ENCODE results near the gene HOXB8. TPM values are rescaled to one million over a fixed set of nuclear protein-coding genes. Genes with fewer than 3 reads are reported as not detected.

The HOXB8 gene
- total and polyA plus RNA-seq, 2 of the 13 experiments (the other 11 are each of a cell fraction or from before 2014, with no cell fraction given), result not detected

DNA sequence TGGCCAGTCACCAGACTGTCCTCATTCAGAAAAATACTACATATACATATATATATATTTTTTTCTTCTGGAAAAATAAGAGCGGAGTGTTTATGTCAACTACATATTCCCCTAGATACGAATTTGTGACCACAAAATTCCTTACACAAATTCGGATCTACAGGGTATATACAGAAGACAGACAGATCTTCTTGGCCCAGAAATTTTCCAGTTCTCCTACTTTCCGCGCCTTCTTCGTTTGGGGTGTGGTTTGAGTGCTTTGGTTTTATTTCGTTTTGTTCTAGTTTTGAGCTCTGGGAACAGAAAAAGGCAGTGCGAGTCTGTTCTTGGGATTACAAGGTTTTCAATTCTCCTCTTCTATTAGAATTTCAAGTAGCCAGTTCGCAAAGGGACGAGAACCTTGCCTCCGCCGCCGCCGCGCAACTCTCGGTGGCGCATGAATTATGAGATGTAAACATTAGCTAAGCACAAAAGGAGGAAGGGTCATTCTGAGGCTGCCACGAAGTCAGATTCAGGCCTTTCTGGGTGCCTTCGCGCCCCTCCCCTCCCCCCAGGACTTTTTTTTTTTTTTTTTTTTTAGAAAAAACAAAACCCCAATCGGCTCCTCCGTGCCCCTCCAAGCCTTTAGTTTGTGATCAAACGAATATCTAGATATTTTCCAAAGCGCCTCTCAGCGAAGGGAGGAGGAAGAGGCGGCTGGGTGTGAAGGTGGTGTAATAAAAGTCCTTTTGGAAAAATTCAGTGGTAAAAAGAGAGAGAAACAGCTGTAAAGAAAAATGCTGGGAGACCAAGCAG is 35.1 kb downstream of the HOXB8 start:
- intact Hi-C loops (cut with micrococcal nuclease; ENCODE audit: unreplicated experiment), result no loop called here
- peaks cover 31 to 86% of the 10 kb centered on the region in 2 experiments for H3K27me3 ChIP-seq (ENCODE audit: control insufficient read depth in 1 of 2, insufficient read depth in 2 of 2, low read length in 2 of 2)
- ATAC-seq (no peak), FAIRE-seq (no peak), DNase-seq (ENCODE audit: low spot score) (no peak)
- in situ Hi-C loops (cut with HindIII; ENCODE audit: extremely low pct_ligation_motif_present, low pct_unique_long_range_greater_than_20kb), result no loop called here
- H3K4me3 ChIP-seq (replicated peaks in 1 of 3; ENCODE audit: insufficient read depth in 1 of 3, low read depth in 2 of 3, low read length in 3 of 3), result no peak overlapping the region
- POLR2A ChIA-PET, result no interaction called here
- H3K4me2 ChIP-seq (ENCODE audit: low read depth, low read length), result no peak overlapping the region
- H3K9ac ChIP-seq (ENCODE audit: insufficient read depth, low read depth, low read length), result no peak overlapping the region
- H3K9me3 ChIP-seq (ENCODE audit: low read length), result no peaks in the 10 kb centered on the region
- BruUV-seq (replicated peaks), result no TSS peak
- CTCF ChIA-PET (ENCODE audit: low intra/inter-chr PET ratio, low total read pairs), result no interaction called here
- whole genome bisulfite sequencing (ENCODE audit: low lambda C conversion rate), result 28% methylated on average over 26 of the region's 26 CpGs
- H2AFZ ChIP-seq (ENCODE audit: low read length), result no peak overlapping the region
- no peak overlapping the region for H3K27ac ChIP-seq (ENCODE audit: extremely low read length, insufficient read depth, low read length)
- no peaks in the 10 kb centered on the region for H3K4me1 ChIP-seq (ENCODE audit: insufficient read depth, low read length)
- no peaks in the 10 kb centered on the region for H3K36me3 ChIP-seq (replicated peaks in 1 of 2; ENCODE audit: control insufficient read depth in 1 of 2, insufficient read depth in 2 of 2, low read length in 2 of 2)
- H3K79me2 ChIP-seq (ENCODE audit: insufficient read depth, low read length), result no peaks in the 10 kb centered on the region
- peaks cover 4% of the 10 kb centered on the region; the same call in 1 of the 2 replicates for H4K20me1 ChIP-seq (ENCODE audit: insufficient read depth, low read length)
- TF ChIP-seq, protein P1, sequence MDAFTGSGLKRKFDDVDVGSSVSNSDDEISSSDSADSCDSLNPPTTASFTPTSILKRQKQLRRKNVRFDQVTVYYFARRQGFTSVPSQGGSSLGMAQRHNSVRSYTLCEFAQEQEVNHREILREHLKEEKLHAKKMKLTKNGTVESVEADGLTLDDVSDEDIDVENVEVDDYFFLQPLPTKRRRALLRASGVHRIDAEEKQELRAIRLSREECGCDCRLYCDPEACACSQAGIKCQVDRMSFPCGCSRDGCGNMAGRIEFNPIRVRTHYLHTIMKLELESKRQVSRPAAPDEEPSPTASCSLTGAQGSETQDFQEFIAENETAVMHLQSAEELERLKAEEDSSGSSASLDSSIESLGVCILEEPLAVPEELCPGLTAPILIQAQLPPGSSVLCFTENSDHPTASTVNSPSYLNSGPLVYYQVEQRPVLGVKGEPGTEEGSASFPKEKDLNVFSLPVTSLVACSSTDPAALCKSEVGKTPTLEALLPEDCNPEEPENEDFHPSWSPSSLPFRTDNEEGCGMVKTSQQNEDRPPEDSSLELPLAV (CRISPR knock-in tag; conservative IDR thresholded peaks at IDR 0.05; ENCODE audit: low read depth), result no peak
- TF ChIP-seq, protein P2, sequence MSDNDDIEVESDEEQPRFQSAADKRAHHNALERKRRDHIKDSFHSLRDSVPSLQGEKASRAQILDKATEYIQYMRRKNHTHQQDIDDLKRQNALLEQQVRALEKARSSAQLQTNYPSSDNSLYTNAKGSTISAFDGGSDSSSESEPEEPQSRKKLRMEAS (IDR thresholded peaks at IDR 0.05), result no peak
- TF ChIP-seq THYN1 (CRISPR knock-in tag; IDR thresholded peaks at IDR 0.05; ENCODE audit: borderline replicate concordance, low read depth), result no peak
- no peak for TF ChIP-seq TBP (CRISPR knock-in tag; IDR thresholded peaks at IDR 0.05)
- peak; percentile 97 for TF ChIP-seq CBX2 (IDR thresholded peaks at IDR 0.05; ENCODE audit: low read depth, low read length)
- TF ChIP-seq CBX2 (CRISPR knock-in tag; IDR thresholded peaks at IDR 0.05; ENCODE audit: low read depth), result no peak
- TF ChIP-seq, protein P3, sequence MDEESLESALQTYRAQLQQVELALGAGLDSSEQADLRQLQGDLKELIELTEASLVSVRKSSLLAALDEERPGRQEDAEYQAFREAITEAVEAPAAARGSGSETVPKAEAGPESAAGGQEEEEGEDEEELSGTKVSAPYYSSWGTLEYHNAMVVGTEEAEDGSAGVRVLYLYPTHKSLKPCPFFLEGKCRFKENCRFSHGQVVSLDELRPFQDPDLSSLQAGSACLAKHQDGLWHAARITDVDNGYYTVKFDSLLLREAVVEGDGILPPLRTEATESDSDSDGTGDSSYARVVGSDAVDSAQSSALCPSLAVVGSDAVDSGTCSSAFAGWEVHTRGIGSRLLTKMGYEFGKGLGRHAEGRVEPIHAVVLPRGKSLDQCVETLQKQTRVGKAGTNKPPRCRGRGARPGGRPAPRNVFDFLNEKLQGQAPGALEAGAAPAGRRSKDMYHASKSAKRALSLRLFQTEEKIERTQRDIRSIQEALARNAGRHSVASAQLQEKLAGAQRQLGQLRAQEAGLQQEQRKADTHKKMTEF (CRISPR knock-in tag; IDR thresholded peaks at IDR 0.05), result no peak
- TF ChIP-seq TOE1 (CRISPR knock-in tag; IDR thresholded peaks at IDR 0.05), result no peak
- no peak for TF ChIP-seq CCDC6 (CRISPR knock-in tag; IDR thresholded peaks at IDR 0.05)
- no peak for TF ChIP-seq KLF16 (CRISPR knock-in tag; IDR thresholded peaks at IDR 0.05)
- TF ChIP-seq, protein P4, sequence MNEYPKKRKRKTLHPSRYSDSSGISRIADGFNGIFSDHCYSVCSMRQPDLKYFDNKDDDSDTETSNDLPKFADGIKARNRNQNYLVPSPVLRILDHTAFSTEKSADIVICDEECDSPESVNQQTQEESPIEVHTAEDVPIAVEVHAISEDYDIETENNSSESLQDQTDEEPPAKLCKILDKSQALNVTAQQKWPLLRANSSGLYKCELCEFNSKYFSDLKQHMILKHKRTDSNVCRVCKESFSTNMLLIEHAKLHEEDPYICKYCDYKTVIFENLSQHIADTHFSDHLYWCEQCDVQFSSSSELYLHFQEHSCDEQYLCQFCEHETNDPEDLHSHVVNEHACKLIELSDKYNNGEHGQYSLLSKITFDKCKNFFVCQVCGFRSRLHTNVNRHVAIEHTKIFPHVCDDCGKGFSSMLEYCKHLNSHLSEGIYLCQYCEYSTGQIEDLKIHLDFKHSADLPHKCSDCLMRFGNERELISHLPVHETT (CRISPR knock-in tag; conservative IDR thresholded peaks at IDR 0.05), result no peak
- peak; percentile 81 for TF ChIP-seq ZFP36 (IDR thresholded peaks at IDR 0.05; ENCODE audit: borderline replicate concordance, low read depth, low read length, partially characterized antibody)
- no peak for TF ChIP-seq DR1 (CRISPR knock-in tag; IDR thresholded peaks at IDR 0.05)
- no peak for TF ChIP-seq ZNF615 (CRISPR knock-in tag; IDR thresholded peaks at IDR 0.05; ENCODE audit: borderline replicate concordance)
- TF ChIP-seq, protein P5, sequence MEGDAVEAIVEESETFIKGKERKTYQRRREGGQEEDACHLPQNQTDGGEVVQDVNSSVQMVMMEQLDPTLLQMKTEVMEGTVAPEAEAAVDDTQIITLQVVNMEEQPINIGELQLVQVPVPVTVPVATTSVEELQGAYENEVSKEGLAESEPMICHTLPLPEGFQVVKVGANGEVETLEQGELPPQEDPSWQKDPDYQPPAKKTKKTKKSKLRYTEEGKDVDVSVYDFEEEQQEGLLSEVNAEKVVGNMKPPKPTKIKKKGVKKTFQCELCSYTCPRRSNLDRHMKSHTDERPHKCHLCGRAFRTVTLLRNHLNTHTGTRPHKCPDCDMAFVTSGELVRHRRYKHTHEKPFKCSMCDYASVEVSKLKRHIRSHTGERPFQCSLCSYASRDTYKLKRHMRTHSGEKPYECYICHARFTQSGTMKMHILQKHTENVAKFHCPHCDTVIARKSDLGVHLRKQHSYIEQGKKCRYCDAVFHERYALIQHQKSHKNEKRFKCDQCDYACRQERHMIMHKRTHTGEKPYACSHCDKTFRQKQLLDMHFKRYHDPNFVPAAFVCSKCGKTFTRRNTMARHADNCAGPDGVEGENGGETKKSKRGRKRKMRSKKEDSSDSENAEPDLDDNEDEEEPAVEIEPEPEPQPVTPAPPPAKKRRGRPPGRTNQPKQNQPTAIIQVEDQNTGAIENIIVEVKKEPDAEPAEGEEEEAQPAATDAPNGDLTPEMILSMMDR (CRISPR knock-in tag; IDR thresholded peaks at IDR 0.05), result no peak
- TF ChIP-seq KDM1A (CRISPR knock-in tag; IDR thresholded peaks at IDR 0.05), result no peak

Data from HepG2 (cell line).